Endothelial cell (in vitro differentiated cells): ENCODE measurements around the gene CHRNA4. TPM values are rescaled to one million over a fixed set of nuclear protein-coding genes. Genes with fewer than 3 reads are reported as not detected.
A peak's percentile ranks its signal among the peaks of the same experiment; 100 is the strongest.

Source experiments
- DNase-seq: peaks from one replicate; pipeline ENCODE4 v3.0.0; 2021; ENCODE audit warnings: low spot score
- H3K27ac Mint-ChIP-seq: one replicate; pipeline ENCODE4 v1.8.0; 2021; ENCODE audit warnings: mixed read lengths, inconsistent platforms; ENCODE audit not compliant: unreplicated experiment
- H3K27me3 Mint-ChIP-seq: one replicate; pipeline ENCODE4 v1.8.0; 2021; ENCODE audit warnings: mild to moderate bottlenecking, moderate library complexity, mixed read lengths, inconsistent platforms; ENCODE audit not compliant: unreplicated experiment
- H3K36me3 Mint-ChIP-seq: one replicate; pipeline ENCODE4 v1.8.0; 2021; ENCODE audit warnings: mild to moderate bottlenecking, low read depth, mixed read lengths, inconsistent platforms; ENCODE audit not compliant: unreplicated experiment
- H3K4me1 Mint-ChIP-seq: one replicate; pipeline ENCODE4 v1.8.0; 2021; ENCODE audit warnings: mild to moderate bottlenecking, mixed read lengths, inconsistent platforms; ENCODE audit not compliant: unreplicated experiment
- H3K4me3 Mint-ChIP-seq: one replicate; pipeline ENCODE4 v1.8.0; 2021; ENCODE audit warnings: mild to moderate bottlenecking, mixed read lengths, inconsistent platforms; ENCODE audit not compliant: unreplicated experiment
- H3K9me3 Mint-ChIP-seq: one replicate; pipeline ENCODE4 v1.8.0; 2021; ENCODE audit warnings: mixed read lengths, inconsistent platforms; ENCODE audit not compliant: unreplicated experiment
- total RNA-seq: library from RNA; stranded (reverse); fragmentation: NEBNext Ultra II Directional; extraction: Animal tissue kit (Norgen Biotek cat#: 25700); gene quantifications from one replicate; pipeline ENCODE4 v1.2.1, GENCODE V29; 2021; ENCODE audit not compliant: unreplicated experiment
- TF ChIP-seq, protein P1 (sequence below): fragments of 200-600 bp; sonication (generic); IDR thresholded peaks from one replicate; pipeline ENCODE4 v1.5.0; 2021; ENCODE audit warnings: antibody characterized with exemption; ENCODE audit not compliant: unreplicated experiment

Gene CHRNA4
- total RNA-seq, 1 donor from 2014 or later = 2.6 TPM

DNA sequence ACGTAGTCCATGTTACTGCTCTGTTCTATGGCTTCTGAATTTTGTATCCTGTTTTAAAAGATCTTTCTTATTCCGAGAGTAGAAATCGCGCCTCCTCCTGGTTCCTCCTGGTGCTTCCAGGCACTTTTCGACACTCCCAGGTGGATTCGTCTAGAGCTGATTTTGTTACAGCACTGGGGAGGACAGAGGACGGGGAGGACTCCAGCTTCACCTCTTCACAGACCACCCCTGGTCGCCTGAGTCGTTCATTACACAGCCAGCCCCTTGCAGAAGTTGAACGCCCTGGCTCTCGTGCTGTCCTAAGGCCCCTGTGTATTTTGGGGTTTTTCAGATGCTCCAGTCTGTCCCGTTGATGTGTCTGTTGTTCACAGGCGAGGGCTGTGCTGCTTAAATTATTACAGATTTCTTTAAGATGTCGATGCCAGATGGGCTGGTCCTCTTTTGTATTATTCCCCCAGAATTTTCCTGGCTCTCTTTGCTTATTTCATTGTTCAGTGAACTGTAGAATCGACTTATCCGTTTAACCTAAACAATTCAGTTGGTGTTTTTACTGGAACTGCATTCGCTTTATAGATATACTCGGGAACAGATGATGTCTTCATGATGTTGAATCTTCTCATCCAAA is 37.7 kb downstream of the CHRNA4 start:
- H3K27me3 Mint-ChIP-seq = peaks cover 1% of the 10 kb centered on the region
- DNase-seq = no peak
- peak overlapping the region; percentile 67 for H3K4me3 Mint-ChIP-seq
- H3K27ac Mint-ChIP-seq = peak overlapping the region; percentile 18
- peaks cover 9% of the 10 kb centered on the region for H3K4me1 Mint-ChIP-seq
- TF ChIP-seq, protein P1, sequence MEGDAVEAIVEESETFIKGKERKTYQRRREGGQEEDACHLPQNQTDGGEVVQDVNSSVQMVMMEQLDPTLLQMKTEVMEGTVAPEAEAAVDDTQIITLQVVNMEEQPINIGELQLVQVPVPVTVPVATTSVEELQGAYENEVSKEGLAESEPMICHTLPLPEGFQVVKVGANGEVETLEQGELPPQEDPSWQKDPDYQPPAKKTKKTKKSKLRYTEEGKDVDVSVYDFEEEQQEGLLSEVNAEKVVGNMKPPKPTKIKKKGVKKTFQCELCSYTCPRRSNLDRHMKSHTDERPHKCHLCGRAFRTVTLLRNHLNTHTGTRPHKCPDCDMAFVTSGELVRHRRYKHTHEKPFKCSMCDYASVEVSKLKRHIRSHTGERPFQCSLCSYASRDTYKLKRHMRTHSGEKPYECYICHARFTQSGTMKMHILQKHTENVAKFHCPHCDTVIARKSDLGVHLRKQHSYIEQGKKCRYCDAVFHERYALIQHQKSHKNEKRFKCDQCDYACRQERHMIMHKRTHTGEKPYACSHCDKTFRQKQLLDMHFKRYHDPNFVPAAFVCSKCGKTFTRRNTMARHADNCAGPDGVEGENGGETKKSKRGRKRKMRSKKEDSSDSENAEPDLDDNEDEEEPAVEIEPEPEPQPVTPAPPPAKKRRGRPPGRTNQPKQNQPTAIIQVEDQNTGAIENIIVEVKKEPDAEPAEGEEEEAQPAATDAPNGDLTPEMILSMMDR = no peak
- no peaks in the 10 kb centered on the region for H3K9me3 Mint-ChIP-seq
- H3K36me3 Mint-ChIP-seq = peaks cover 13% of the 10 kb centered on the region

DNA sequence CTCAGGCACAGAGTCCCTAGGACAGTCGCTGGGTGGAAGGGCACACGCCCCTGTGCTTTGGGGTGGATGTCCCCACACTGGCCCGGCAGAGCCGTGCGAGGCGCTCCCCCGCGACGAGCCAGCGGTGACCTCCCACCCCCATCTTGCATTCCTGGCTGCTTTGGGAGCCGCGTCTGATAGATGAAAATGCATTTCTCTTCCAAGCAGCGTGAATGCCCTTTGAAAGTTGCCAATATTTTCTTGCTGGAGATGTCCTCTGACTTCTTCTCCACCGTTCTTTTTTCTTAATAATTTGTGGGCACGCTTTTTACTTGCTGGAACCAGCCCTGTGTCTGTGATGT is 38.2 kb downstream of the CHRNA4 start:
- no peak for DNase-seq
- Mint-ChIP-seq H3K4me3 (peak overlapping the region; percentile 67), H3K36me3 (peaks cover 13% of the 10 kb centered on the region), H3K4me1 (peaks cover 9% of the 10 kb centered on the region), H3K27ac (peak overlapping the region; percentile 18), H3K27me3 (peaks cover 1% of the 10 kb centered on the region), H3K9me3 (no peaks in the 10 kb centered on the region)
- TF ChIP-seq, protein P1 = no peak

DNA sequence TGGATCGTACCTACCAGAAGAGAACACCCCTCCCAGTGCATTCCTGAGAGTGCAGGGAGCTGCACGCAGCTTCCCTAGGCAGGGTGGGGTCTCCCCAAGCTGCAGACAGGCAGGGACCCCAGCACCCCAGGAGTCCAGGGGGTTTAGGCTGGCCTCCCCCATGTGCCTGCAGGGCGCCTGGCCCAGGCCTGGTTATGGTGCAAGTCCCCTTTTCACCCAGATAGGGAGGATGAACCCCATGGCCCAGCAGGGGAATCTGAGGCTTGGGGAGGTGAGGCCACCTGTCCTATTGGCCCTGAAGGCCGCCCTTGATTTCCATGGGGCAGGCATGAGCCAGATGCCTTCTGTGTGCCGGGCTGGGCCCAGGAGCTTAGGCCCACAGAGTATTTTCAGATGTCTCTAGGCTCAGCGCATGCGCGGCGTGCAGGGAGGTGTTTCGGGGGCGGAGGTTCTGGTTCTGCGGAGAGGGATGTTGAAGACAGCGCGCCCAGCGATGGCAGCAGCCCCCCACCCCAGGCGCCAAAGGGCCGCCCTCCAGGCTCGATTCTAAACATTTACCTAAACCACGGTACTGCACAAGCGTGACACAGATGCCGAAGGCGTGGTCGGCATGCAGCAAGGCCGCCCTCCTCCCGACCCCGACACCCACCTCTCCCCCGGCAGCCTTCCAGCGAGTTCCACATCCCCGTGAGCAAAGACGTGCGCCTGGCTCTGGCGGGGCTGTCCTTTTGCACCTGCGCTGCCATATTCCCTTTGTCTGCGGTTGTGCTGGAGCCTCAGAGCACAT is 38.8 kb downstream of the CHRNA4 start:
- no peaks in the 10 kb centered on the region for H3K9me3 Mint-ChIP-seq
- TF ChIP-seq, protein P1 = no peak
- no peak overlapping the region for H3K4me3 Mint-ChIP-seq
- no peak overlapping the region for H3K27ac Mint-ChIP-seq
- H3K36me3 Mint-ChIP-seq = peaks cover 13% of the 10 kb centered on the region
- peaks cover 1% of the 10 kb centered on the region for H3K27me3 Mint-ChIP-seq
- DNase-seq = no peak
- H3K4me1 Mint-ChIP-seq = peaks cover 9% of the 10 kb centered on the region

DNA sequence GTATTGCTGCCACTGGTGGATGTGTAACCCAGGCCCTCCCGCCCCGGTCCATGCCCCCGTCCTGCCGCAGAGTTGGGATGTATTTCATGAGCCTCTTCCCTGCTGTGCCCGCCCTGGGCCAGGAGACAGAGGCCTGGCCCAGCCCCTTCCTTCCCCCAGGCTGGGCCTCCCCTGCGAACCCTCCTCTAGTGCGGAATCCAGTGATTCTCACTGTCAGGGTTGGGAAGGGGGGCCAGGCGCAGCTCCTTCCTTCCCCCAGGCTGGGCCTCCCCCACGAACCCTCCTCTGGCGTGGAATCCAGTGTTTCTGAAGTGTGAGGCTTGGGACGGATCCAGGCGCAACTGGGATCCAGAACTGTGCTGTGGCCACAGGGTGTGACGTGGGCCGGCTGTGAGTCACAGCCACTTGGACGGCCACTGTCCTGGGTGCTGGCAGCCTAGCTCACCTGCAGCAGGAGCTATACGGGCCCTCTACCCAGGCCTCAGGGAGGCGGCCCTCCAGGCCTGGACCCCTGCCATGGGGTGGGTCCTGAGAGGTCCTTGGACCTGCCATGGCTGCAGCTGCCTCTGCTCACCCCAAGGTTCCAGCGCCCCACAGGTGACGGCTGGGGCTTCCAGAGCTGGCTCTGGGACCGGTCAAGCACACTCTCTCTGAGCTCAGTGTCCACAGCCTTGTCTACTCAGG is 39.9 kb downstream of the CHRNA4 start:
- H3K27me3 Mint-ChIP-seq = peaks cover 1% of the 10 kb centered on the region
- no peak overlapping the region for H3K4me3 Mint-ChIP-seq
- H3K4me1 Mint-ChIP-seq = peaks cover 3% of the 10 kb centered on the region
- no peaks in the 10 kb centered on the region for H3K9me3 Mint-ChIP-seq
- peaks cover 8% of the 10 kb centered on the region for H3K36me3 Mint-ChIP-seq
- H3K27ac Mint-ChIP-seq = no peak overlapping the region
- DNase-seq = no peak
- TF ChIP-seq, protein P1 = no peak
